Kidney (tissue), 14 donors: ENCODE data around the gene ZNF438. TPM values are rescaled to one million over a fixed set of nuclear protein-coding genes. Genes with fewer than 3 reads are reported as not detected.

Source experiments
- DNase-seq, 5 donors: peaks; one replicate each; pipeline ENCODE4 v3.0.0-alpha.2; 2013 to 2020
- FAIRE-seq: peaks from 2 replicates; lab custom pipeline; 2012; peaks lifted over from hg19 to GRCh38; lab: Jason Lieb, UNC
- H3K27ac ChIP-seq, 2 donors: one replicate each; pipeline ENCODE4 v1.7.0; 2013; ENCODE audit warnings: low read depth in 2 of 2, low read length in 2 of 2, inconsistent platforms in 1 of 2
- H3K27me3 ChIP-seq: one replicate; pipeline ENCODE4 v1.7.1; 2013; ENCODE audit warnings: low read length, inconsistent platforms; ENCODE audit not compliant: control insufficient read depth, insufficient read depth
- H3K36me3 ChIP-seq, 3 donors: one replicate each; pipeline versions ENCODE4 v1.7.0 to v1.7.1; 2013; ENCODE audit warnings: low read length in 3 of 3, control low read depth in 1 of 3, inconsistent platforms in 1 of 3; ENCODE audit not compliant: insufficient read depth in 3 of 3, control insufficient read depth in 2 of 3
- H3K4me1 ChIP-seq, 3 donors: one replicate each; pipeline versions ENCODE4 v1.7.0 to v1.7.1; 2013; ENCODE audit warnings: low read length in 3 of 3, inconsistent platforms in 1 of 3, low read depth in 1 of 3; ENCODE audit not compliant: control insufficient read depth in 2 of 3, insufficient read depth in 2 of 3
- H3K4me3 ChIP-seq, 3 donors: one replicate each; pipeline versions ENCODE4 v1.7.0 to v1.8.1; 2013; ENCODE audit warnings: low read length in 3 of 3, control low read depth in 1 of 3, inconsistent platforms in 1 of 3
- H3K9ac ChIP-seq, 3 donors: one replicate each; pipeline versions ENCODE4 v1.7.0 to v1.7.1; 2013; ENCODE audit warnings: low read length in 3 of 3, control low read depth in 1 of 3, inconsistent platforms in 1 of 3
- H3K9me3 ChIP-seq, 3 donors: one replicate each; pipeline versions ENCODE4 v1.7.0 to v1.7.1; 2013; ENCODE audit warnings: low read length in 3 of 3, control low read depth in 1 of 3, inconsistent platforms in 1 of 3; ENCODE audit not compliant: control insufficient read depth in 2 of 3, insufficient read depth in 1 of 3
- intact Hi-C: fragments of 100-400 bp; cut with DNase I; formaldehyde crosslinking; loops from one replicate; pipeline ENCODE4 v1.11.1; 2022
- polyA plus RNA-seq: library from polyadenylated mRNA; stranded (reverse); fragments of 350-450 nt; fragmentation: Illumina TruSeq; extraction: RNeasy Lipid Tissue Mini Kit (QIAGEN cat#74804); gene quantifications from one replicate; pipeline ENCODE4 v1.2.3, GENCODE V29; 2014; ENCODE audit warnings: low read depth, low replicate concordance; ENCODE audit not compliant: insufficient read depth
- total RNA-seq: library from RNA; stranded (reverse); fragmentation: NEBNext Ultra II Directional; extraction: Animal tissue kit (Norgen Biotek cat#: 25700); gene quantifications from one replicate; pipeline ENCODE4 v1.2.1, GENCODE V29; 2021
- TF ChIP-seq, protein P1 (sequence below): IDR thresholded peaks from 3 replicates; pipeline ENCODE4 v1.5.1; 2012; ENCODE audit warnings: mild to moderate bottlenecking, moderate library complexity, borderline replicate concordance; ENCODE audit not compliant: insufficient read depth; ENCODE audit errors: extremely low read depth
- donor health status: control.
- donor health status: control.
- donor health status: control.
- donor health status: control.
- donor health status: control.
- donor health status: DM: yes; HTN: yes; CAD: no.
- donor health status: Normal renal cell carcinoma (clear cell type).

ZNF438 gene
- total and polyA plus RNA-seq, 2 donors from 2014 or later = 5.9 to 9.9 TPM

DNA sequence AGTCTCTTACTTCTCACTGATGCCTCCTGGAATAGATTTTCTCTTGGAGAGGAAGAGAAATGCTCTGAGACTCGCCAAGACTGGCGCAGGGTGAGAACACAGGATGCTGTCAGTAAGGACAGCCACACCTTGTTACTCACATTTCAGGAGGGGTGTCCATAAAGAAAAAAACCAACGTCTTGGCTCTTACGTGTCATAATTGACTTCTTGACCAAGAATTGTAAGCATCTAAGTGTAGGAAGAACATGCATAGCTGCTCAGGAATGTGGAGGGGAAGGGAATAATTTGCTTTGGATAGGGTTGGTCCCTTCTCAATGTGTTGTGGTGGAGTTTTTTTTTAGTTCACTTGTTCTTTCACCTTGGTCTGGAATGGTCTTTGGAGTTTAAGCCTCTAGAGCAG is 43.8 kb upstream of the ZNF438 start:
- Histone ChIP-seq H3K27me3 (no peaks in the 10 kb centered on the region), H3K4me1 (no peaks in the 10 kb centered on the region), H3K27ac (no peak overlapping the region), H3K4me3 (no peak overlapping the region), H3K36me3 (no peaks in the 10 kb centered on the region), H3K9ac (no peak overlapping the region), H3K9me3 (no peaks in the 10 kb centered on the region)
- DNase-seq (no peak), FAIRE-seq (no peak)
- intact Hi-C loops = no loop called here
- TF ChIP-seq, protein P1, sequence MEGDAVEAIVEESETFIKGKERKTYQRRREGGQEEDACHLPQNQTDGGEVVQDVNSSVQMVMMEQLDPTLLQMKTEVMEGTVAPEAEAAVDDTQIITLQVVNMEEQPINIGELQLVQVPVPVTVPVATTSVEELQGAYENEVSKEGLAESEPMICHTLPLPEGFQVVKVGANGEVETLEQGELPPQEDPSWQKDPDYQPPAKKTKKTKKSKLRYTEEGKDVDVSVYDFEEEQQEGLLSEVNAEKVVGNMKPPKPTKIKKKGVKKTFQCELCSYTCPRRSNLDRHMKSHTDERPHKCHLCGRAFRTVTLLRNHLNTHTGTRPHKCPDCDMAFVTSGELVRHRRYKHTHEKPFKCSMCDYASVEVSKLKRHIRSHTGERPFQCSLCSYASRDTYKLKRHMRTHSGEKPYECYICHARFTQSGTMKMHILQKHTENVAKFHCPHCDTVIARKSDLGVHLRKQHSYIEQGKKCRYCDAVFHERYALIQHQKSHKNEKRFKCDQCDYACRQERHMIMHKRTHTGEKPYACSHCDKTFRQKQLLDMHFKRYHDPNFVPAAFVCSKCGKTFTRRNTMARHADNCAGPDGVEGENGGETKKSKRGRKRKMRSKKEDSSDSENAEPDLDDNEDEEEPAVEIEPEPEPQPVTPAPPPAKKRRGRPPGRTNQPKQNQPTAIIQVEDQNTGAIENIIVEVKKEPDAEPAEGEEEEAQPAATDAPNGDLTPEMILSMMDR = no peak

DNA sequence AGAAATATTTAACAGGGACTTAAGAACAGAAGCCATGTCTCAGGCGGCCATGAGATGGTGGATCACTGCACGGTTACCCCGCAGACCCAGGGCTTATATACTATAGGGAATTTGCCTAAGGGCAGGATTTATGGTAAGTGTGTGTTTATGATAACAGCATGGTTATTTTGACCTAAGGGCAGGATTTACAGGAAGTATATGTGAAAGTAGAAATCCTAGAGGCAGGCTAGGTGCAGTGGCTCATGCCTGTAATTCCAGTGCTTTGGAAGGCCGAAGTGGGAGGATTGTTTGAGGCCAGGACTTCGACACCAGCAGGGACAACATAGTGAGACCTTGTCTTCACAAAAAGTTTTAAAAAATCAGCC is 43.0 kb upstream of the ZNF438 start:
- TF ChIP-seq, protein P1 = no peak
- Histone ChIP-seq H3K27me3 (no peaks in the 10 kb centered on the region), H3K4me1 (no peaks in the 10 kb centered on the region), H3K27ac (no peak overlapping the region), H3K4me3 (no peak overlapping the region), H3K9ac (no peak overlapping the region), H3K9me3 (no peaks in the 10 kb centered on the region), H3K36me3 (no peaks in the 10 kb centered on the region)
- intact Hi-C loops = no loop called here
- no peak for FAIRE-seq
- DNase-seq = no peak

DNA sequence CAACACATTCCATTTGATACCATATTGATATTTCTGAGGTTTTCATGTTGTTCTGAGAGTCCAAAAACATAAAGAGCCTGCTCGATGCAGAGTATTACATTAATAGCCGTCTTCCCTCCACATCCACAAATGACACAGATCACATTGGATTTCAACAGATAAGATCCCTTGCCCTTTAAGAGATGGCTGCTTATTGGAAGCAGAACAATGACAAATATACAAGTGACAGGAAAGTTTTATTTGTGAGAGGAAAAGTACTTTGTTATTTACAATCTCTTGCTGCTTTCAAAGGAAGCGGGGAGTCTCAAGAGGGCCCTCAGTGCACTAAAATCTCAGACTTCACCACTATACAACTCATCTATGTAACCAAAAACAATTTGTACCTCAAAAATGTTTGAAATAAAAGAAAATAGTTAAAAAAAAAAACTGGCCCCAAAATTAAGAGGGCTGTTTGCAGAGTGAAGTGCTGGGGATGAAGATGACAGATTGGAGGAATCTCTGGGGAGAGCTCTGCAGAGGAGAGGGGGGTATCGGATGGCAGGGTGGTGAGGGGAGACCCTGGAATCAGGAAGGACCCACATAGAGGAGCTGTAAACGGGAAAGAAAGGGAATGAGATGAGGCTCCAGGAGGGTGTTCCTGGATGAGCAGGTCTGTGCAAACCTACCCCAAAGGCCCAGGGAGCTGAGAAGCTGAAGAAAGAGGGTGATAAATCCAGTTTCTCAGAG is 42.5 kb upstream of the ZNF438 start:
- H3K4me3 ChIP-seq = no peak overlapping the region
- no peak for FAIRE-seq
- no peak overlapping the region for H3K27ac ChIP-seq

More for the DNA sequence above, 42.5 kb upstream of the ZNF438 start:
- no peak overlapping the region for H3K9ac ChIP-seq
- intact Hi-C loops = no loop called here
- H3K4me1 ChIP-seq = no peaks in the 10 kb centered on the region
- no peaks in the 10 kb centered on the region for H3K9me3 ChIP-seq
- DNase-seq = peak in 1 of 5 donors; percentile 40
- H3K36me3 ChIP-seq = no peaks in the 10 kb centered on the region
- no peaks in the 10 kb centered on the region for H3K27me3 ChIP-seq
- TF ChIP-seq, protein P1 = no peak
